Fibroblast of pulmonary artery (primary cell): ENCODE data around the gene GPR55.

Experiments
- DNase-seq: peaks from one replicate; pipeline ENCODE4 v3.0.0-alpha.2; 2010; ENCODE audit warnings: low read depth
- H3K4me3 ChIP-seq: replicated peaks from 2 replicates; pipeline ENCODE4 v1.5.1; 2011; ENCODE audit warnings: low read depth, mild to moderate bottlenecking, control low read depth, low read length, moderate library complexity
- TF ChIP-seq, protein P1 (sequence below): IDR thresholded peaks from 2 replicates; pipeline ENCODE4 v1.5.1; 2011; ENCODE audit warnings: mild to moderate bottlenecking, control low read depth, low read length, inconsistent platforms; ENCODE audit errors: missing control alignments

The GPR55 gene

GRCh38 chr2:230868947-230869913 is 55.8 kb downstream of the GPR55 start:
- no peak overlapping the region for H3K4me3 ChIP-seq
- TF ChIP-seq, protein P1, sequence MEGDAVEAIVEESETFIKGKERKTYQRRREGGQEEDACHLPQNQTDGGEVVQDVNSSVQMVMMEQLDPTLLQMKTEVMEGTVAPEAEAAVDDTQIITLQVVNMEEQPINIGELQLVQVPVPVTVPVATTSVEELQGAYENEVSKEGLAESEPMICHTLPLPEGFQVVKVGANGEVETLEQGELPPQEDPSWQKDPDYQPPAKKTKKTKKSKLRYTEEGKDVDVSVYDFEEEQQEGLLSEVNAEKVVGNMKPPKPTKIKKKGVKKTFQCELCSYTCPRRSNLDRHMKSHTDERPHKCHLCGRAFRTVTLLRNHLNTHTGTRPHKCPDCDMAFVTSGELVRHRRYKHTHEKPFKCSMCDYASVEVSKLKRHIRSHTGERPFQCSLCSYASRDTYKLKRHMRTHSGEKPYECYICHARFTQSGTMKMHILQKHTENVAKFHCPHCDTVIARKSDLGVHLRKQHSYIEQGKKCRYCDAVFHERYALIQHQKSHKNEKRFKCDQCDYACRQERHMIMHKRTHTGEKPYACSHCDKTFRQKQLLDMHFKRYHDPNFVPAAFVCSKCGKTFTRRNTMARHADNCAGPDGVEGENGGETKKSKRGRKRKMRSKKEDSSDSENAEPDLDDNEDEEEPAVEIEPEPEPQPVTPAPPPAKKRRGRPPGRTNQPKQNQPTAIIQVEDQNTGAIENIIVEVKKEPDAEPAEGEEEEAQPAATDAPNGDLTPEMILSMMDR, result no peak
- DNase-seq, result peak; percentile 23

DNA sequence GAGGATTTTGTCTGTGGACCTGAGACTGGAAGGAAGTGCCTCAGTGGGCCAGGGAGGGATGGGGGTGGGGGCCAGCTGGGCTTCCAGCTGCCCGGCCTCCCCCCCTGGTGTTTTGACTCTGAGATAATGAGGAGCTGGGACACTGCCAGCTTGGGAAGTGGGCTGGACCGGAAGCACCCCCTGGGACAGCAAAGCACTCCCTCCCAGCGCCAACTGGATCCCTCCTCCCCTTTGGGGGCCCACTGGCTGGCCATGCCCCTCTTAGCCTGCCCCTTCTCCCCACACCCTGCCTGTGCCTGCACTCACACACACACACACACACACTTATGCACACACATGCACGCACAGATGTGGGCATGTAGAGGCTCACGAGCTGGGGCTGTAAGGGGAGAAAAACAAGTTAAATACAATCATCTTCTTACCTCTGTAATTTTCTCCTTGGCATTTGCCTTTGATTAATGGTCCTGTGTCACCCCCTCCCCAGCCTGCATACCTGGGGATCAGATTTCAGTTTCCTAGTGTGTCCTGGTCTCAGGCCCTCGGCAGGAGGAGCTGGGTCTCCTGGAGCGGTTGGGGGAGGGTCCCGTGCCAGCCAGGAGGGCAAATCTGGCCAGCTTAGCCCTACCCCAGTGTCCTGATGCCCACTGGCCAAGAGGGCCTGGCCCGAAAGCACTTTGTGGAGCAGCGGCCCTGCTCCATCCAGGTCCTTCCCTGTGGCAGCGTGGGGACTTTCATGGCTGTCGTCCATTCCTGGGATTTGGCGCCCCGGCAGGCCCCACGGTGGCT is 56.7 kb downstream of the GPR55 start:
- DNase-seq, result peak; percentile 20
- H3K4me3 ChIP-seq, result no peak overlapping the region
- TF ChIP-seq, protein P1, result no peak

- TF ChIP-seq, protein P1, result no peak
- no peak overlapping the region for H3K4me3 ChIP-seq
- peak; percentile 42 for DNase-seq
These were observed 58.1 kb downstream of the GPR55 start for GRCh38 chr2:230866756-230867523.

GRCh38 chr2:230865766-230866755 is 59.0 kb downstream of the GPR55 start:
- peak overlapping the region; percentile 78 for H3K4me3 ChIP-seq
- TF ChIP-seq, protein P1, result peak; percentile 6
- DNase-seq, result peak; percentile 27

DNA sequence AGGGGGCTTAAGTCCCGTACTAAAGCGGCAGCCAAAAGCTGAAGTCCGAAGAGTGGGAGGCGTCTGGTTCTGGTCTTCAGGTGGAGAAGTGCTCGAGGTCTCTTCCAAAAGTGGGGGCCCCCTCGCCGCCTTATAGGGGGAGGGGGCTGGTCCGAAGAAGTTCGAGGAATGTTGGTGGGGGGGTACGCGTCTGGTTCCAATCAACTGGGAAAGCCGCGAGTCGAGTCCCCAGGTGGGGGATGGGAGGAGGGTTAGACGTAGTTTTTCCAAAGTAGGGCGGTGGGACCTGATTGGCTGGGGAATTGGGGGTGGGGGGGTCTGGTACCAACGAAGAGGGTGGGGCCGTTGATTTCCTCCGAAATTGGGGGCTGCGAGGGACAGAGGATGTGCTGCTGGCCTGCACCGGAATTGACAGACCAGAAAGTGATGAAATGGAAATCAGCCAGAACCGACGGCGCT is 59.7 kb downstream of the GPR55 start:
- peak; percentile 22 for DNase-seq
- TF ChIP-seq, protein P1, result no peak

More for the DNA sequence above, 59.7 kb downstream of the GPR55 start:
- H3K4me3 ChIP-seq, result peak overlapping the region; percentile 78
